NCI-H1417 treated with DMSO at 0.1 percent for 48 hours (cell line): ENCODE results near the gene LEPR.
"Not testable (repeated sequence)": the region's sequence is repeated elsewhere in the genome, so short reads cannot be mapped to it uniquely, and the experiment has no call there.

ENCODE experiments used
- DNase-seq: peaks from one replicate; lab custom pipeline; 2025; lab: John Stamatoyannopoulos, UW

LEPR gene, protein sequence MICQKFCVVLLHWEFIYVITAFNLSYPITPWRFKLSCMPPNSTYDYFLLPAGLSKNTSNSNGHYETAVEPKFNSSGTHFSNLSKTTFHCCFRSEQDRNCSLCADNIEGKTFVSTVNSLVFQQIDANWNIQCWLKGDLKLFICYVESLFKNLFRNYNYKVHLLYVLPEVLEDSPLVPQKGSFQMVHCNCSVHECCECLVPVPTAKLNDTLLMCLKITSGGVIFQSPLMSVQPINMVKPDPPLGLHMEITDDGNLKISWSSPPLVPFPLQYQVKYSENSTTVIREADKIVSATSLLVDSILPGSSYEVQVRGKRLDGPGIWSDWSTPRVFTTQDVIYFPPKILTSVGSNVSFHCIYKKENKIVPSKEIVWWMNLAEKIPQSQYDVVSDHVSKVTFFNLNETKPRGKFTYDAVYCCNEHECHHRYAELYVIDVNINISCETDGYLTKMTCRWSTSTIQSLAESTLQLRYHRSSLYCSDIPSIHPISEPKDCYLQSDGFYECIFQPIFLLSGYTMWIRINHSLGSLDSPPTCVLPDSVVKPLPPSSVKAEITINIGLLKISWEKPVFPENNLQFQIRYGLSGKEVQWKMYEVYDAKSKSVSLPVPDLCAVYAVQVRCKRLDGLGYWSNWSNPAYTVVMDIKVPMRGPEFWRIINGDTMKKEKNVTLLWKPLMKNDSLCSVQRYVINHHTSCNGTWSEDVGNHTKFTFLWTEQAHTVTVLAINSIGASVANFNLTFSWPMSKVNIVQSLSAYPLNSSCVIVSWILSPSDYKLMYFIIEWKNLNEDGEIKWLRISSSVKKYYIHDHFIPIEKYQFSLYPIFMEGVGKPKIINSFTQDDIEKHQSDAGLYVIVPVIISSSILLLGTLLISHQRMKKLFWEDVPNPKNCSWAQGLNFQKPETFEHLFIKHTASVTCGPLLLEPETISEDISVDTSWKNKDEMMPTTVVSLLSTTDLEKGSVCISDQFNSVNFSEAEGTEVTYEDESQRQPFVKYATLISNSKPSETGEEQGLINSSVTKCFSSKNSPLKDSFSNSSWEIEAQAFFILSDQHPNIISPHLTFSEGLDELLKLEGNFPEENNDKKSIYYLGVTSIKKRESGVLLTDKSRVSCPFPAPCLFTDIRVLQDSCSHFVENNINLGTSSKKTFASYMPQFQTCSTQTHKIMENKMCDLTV

DNA sequence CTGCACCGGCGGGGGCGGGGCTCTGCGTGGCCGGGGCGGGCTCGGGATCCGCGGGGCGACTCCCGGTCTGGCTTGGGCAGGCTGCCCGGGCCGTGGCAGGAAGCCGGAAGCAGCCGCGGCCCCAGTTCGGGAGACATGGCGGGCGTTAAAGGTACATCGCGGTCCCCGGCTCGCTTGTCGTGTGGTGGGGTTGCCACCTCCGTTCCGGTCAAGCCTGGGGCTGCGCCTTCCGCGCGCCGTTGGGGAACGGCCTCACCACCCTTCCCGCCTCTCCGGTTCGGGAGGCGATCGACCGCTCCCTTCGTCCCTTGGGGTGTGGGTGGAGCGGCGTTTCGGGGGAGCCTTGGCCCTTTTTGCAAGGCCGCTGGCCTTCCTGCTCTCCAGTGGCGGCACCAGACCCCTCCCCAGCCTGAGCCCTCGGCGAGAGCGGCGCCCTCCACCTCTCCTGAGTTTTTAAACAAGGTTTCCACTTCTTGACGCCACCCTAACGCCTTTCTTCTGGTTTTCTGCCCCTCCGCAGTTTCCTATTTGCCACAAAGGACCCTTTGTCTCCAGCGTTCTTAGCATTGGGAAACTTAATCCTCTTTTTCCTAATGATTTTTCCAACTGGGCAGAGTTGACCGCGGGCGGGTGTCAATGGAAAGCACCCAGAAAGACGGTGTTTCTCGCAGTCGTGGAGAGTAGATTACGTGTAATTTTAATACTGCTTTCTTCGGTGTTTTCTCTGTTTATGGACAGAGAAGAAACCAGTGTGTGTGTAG, at the start of gene LEPR, which contains the start of gene LEPROT:
Gene LEPR (plus strand): TSS at position 79 of the 761 bp plus-strand sequence. CDS start 144,898 bp downstream, outside the sequence.
Gene LEPROT (plus strand): TSS at position 79 of the 761 bp plus-strand sequence. CDS start 57 bp downstream, at position 136.
- peak; percentile 67 for DNase-seq

DNA sequence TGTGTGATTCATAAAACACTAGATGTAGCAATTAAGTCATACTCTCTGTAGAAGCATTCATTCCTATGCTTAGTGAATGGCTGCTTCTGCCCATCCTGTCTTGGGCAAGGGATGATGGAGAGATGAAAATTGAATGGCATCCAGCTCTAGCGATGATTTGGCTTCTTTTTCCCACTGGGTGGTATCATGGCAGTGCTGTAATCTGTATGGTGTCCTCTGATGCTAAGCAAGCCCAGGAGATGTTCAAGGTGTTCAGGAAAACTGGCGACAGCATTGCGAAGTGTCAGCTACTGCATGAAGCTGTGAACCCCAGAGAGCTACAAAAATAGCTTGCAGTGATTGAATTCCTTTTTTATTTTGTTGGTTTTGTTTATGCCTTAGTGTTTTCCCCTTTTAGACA, 48.9 kb upstream of the LEPR start:
- DNase-seq: no peak

DNA sequence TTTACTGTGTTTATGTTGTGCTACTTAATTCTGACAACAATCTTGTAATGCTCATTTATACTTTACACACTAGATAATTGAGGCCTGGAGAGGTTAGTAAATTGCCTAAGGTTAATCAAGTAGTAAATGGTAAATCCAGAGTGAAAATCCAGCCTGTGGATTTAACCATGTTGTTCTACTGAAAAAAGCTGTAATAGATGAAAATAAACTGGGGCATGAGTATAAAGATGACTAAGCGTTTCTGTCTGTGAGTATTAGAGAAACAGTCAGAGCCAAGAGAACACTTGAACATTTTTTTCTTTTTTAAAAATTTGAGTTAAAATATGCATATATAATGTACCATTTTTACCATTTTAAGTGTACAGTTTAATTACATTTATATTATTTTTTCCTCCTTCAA, 47.9 kb upstream of the LEPR start:
- no peak for DNase-seq

DNA sequence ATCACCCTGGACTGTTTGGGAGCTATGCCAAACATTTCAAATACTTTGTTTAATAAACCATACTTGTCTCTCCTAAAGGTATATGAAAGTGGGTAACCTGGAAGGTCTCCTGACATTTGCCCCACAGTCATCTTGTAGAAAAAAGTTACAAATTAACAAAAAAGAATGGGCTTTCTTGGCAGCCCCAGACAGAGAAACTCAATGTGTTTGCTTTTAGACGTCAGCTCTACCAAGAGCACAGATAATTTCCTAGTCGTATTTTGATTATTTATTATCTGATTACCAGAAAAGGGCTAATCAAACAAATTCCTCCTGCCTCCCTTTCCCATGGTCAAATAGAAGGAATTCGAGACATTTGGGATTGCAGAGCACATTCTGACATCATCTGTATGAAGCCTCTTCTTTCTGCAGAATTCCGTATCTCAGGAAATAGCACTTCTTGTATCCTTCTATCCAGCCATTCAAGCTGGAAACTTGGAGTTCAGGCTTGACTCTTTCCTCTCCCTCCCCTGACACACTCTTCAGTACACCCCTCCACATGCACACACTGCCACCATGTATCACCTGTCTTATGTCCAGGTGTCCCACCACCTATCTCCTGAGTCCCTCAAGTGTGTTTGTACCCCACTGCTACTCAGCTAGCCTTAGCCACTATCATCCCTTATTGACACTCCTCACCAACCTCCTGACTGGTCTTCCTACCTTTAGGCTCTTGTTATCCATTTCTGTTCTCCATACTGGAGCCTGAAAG, 42.8 kb upstream of the LEPR start:
- no peak for DNase-seq

DNA sequence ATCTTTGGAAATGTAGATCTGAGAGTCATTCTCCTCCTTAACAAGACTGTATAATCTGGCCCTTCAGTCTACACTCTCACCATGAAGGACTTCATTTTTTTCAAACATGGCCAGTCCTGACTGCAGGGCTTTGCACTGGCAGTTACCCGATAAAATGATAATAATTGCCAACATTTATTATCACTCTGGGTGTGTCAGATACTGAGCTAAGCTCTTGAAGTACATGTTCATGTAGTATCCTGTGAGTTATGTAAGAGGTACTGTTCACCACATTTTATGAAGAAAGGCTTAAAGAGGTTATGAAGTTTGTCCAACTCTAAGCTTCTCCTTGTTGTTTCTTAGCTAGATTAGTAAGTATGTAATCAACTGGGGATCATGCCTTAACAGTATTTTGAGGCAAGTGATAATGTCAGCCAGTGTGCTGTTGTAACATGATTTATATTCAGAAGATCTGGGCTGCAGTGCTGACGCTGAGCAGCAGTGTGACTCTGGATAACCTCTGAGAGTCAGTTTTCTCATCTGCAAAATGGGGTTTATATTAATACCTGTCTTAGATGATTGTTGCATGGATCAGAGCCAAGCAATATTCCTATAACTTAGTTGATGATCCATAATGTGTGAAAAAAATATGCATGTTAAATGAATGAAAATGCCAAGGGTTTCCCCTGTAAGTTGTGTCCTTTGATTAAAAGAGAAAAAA, 42.1 kb upstream of the LEPR start:
- no peak for DNase-seq

DNA sequence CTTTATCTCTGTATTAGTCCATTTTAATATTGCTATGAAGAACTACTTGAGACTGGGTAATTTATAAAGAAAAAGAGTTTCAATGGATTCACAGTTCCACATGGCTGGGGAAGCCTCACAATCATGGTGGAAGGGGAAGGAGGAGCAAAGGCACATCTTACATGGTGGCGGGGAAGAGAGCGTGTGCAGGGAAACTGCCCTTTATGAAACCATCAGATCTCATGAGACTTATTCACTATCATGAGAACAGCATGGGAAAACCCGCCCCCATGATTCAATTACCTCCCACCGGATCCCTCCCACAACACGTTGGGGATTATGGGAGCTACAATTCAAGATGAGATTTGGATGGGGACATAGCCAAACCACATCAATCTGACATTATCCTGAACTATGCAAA, 36.0 kb upstream of the LEPR start:
- not testable (repeated sequence) for DNase-seq

DNA sequence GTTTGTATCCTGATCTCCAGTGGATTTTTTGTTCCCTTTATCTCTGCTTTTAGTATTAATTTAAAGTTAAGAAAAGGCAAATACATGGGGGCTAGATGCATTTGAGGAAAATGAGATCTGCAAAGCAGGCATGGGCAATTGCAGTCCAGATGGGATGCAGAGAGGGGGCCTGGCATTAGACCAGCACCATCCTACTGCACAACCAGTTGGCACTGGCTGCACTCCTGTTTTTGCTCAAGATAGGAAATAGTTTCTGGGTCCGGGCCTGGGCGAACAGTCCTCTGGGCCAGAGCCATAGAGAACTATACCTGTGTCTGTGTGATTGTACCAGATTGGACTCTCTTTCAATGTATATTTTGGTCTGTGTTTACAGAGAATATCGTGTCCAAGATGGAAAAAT, 34.0 kb upstream of the LEPR start:
- DNase-seq: no peak

DNA sequence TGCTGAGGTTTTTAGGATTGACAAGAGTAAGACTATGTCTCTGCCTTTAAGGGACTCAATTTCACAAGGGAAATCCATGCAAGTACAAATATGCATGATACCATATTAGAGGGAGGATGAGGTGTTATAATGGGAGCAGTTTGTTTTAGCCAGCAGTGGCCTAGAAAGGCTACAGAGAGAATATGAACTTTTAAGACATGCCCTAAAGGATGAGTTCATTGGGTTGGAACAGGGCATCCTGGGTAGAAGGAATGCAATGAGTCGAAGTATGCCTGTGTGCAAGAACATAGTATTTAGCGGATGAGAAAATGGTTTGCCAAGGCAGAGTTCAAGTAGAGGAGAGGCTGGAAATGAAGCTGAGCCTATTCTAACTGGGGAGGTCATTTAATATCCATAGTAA, 32.6 kb upstream of the LEPR start:
- DNase-seq: no peak

DNA sequence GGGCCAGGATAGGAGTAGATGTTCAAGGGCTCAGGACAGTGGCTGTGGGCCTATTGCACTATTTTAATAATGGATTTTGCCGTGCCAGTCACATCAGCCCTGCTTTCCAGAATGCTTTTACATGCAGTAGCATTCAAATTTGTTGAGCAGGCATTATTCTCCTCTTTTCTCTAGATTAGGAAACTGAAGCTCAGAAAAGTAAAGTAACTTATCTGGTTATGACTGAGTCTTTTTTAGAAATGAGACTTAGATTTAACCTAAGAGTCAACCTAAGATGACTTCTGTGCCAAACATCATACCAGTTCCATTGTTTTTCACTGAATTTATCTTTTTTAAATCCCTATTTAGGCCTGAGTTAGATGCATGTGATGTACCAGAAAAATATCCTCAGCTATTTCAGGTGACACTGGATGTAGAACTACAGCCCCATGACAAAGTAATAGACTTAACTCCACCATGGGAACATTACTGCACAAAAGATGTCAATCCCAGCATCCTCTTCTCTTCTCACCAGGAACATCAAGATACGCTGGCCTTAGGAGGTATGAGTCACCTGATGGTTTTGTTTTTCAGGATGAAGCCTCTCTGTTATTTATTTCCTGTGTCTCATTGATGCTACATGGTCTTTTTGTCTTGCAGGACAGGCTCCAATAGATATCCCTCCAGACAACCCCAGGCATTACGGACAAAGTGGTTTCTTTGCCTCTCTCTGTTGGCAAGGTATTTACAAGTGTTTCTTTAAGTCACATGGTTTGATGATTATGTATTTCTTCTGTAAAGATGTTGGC, 31.4 kb upstream of the LEPR start:
- DNase-seq: no peak

DNA sequence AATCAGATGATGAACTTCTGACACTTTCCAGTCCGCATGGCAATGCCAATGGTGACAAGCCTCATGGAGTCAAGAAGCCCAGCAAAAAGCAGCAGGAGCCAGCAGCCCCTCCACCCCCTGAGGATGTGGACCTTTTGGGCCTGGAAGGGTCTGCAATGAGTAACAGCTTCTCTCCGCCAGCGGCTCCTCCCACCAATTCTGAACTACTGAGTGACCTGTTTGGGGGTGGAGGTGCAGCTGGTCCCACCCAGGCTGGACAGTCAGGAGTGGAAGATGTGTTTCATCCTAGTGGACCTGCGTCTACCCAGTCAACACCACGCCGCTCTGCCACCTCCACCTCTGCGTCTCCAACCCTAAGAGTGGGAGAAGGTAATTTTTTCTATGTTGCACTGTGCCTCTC, 28.0 kb upstream of the LEPR start:
- DNase-seq: no peak

DNA sequence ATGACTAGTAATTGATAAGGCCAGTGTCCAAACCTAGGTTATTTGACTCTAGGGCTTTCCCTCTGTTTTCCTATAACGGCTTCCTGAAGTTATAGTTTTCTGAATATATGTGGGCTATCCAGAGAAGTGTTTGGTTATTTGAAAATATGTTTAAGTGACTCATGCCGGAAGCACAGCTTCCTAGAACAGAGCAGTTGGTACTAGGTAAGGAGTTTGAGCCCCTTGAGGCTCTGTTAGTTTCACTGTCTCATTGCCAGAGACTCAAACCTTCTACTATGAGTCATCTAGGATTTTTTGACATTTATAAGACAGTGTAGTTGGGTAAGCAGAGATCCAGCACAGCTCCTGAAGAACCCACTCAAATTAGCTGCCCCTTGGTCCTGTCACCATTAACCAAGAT, 27.1 kb upstream of the LEPR start:
- no peak for DNase-seq

DNA sequence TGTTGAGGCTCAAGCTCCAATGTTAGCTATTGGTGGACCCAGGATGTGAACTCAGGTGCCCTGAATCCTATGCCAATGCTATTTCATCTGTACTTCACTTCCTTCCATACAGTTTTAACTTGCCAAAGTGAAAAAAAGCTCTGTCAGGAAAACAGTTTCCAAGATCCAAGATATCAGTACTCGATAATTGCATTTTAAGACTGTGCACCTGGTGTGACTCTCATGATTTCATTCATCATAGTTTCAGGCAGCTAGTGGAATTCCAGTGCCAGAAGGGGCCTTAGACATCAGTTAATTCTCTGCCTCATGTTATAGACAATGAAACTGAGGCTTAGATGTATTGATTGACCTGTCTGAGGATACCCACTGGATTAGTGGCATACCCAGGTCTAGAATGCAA, 26.5 kb upstream of the LEPR start:
- no peak for DNase-seq

DNA sequence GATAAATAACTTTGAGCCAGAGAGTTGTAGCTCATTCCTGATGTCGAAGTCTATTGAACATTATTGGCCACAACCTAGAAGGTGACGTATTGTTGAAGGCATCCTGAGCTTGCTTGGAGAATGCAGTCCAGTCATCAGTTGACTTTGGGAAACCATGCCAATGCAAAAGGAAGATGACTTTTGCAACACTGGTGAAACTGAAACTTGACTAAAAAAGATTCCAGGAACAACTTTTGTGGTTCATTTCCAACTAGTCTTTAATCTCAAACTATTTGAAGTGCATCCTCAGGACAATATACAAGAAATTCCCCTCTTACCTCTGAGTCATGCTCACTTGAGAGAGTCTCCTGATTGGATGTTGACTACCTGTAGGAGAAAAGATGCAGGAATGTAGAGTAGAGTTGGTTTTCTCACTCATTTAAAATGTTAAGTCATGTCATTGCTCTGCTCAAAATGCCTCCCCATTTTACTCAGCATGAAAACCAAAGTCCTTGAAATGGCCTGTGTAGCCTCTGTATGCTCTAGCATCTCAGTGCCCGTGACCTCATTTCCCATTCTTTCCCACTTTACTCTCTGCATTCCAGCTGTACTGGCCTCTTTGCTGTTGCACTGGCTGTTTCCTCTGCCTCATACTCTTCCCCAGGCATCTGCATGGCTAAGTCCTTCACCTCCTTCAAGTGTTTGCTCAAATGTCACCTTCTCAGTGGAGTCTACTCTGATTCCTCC, 24.4 kb upstream of the LEPR start:
- no peak for DNase-seq

DNA sequence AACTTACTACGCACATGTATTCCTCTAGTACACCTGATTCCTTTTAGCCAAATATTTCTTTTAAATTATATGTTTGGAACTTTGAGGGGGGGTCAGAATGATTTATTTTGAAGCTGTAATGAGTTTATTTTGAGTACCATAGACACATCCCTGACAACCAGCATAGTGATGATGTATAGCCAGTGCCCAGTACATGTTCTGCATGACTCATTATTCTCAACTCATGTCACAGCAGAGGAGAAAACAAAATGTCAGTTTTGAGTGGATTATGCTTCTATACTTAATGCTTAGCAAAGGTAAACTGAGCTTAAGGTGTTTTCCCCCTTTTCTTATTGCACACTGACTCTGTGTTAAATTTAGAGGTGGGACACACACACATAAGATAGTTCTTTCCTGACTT, 22.4 kb upstream of the LEPR start:
- DNase-seq: no peak

DNA sequence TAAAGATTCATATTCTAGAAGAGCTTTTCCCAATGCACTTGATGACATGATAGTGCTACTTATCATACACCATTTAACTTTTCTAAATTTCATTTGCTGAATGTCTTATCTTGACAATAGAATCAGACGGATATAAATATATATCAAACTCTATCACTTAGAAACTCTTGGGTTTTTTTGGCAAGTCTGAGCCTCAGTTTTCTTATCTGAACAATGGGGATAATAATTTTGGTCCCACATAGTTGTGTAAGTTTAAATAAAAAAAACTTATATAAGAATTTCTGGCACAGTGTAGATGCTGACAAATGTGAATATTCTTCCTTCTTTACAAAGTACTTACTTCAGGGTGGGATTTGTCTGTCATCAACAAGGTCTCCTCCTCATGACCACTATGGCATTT, 21.5 kb upstream of the LEPR start:
- no peak for DNase-seq

DNA sequence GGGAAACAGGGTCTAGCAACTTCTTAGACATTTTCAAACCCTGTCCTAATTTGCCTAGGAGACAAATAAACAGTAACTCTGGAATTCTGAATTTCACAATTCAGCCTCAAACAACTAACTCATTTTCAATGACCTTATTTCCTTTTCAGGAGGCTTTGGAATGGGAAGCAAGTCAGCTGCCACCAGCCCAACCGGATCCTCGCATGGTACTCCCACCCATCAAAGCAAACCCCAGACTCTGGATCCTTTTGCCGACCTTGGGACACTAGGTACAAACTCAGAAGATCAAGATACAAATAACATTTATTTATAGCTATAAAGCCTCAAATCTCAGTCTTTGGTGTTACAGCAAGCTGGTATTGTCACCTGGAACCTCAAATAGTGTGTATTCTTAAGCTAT, 18.9 kb upstream of the LEPR start:
- no peak for DNase-seq

DNA sequence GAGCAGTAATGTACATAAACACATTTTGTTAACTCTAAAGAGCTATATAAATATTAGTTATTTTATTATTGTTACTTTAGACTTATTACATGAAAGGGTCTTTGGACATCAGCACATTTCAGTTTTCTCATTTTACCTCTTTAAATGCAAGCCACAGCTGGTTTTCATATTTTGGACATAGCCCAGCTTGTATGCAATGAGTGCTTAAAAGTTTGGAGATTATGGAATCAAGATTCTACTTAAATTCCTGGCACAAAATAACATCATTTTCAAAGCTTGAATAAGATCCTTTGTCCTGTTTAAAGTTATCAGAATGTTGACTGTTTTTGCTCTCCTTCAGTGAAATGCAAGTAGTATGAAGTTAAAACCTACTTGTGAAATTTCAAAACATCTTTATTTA, 15.5 kb upstream of the LEPR start:
- DNase-seq: no peak

DNA sequence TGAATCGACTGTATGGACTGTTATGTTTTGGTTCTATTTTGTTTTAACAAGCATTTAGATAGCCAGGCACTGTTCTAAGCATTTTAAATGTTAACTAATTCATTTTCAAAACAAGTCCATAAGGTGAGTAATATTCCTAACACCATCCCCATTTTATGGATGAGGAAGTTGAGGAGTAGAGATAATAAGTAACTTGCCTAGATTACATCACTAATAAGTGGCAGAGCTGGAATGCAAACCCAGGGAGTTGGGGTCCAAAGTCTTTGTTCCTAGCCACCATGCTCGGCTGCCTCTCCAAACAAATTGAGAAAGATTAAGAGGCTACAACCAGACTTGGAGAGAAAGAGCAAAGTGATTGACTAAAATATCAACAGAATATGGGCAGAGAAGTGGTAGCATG, 12.6 kb upstream of the LEPR start:
- no peak for DNase-seq

DNA sequence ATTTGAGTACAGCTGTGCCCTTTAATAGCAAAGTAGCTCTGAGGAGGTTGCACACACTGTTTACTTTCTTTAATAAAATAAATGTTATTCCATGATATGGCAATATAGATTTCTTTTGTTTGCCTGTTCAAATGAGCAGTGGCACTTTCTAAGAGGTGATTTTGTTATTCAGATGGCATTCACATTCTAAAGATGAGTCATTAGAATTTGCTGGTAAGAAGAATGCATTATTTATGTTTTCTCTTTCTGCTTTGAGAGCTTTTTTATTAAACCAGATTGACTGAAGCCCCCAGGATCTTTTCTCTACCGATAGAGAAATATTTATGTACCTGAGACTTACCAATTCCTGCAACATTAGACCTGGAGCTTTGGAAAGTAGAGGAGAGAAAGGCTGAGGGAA, 11.2 kb upstream of the LEPR start:
- DNase-seq: no peak
